ENCODE measurements around the gene SECTM1.

The SECTM1 gene

DNA sequence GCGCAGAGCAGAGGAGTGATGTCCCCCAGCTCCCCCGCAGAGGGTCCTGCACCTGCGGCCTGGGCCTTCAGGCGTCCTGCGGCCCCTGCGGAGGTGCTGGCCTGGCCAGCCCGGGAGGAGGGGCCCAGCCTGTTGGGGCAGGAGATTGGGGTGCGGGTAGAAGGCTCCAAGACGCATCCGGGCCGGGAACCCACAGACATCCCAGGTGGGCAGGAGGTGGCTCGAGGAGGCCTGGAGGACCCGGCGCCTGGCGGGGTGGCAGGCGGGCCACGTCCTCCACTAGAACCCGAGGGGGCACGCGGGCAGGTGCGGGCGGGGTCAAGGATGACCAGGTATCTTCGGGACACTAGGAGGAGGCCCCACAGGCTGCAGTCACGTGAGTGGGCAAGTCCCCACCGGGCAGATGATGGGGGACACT, 647 bp upstream of the SECTM1 start:
- no peaks in the 10 kb centered on the region for H3K27me3 ChIP-seq (ENCODE audit: control insufficient read depth, insufficient read depth, low read length)
- no peak overlapping the region for H2AFZ ChIP-seq
- peaks cover 12% of the 10 kb centered on the region for H3K4me1 ChIP-seq
- no peak overlapping the region for H3K4me3 ChIP-seq (ENCODE audit: low read depth, low read length)
- H3K9me3 ChIP-seq (ENCODE audit: control insufficient read depth, low read length): no peaks in the 10 kb centered on the region
- no peaks in the 10 kb centered on the region for H3K36me3 ChIP-seq (ENCODE audit: control insufficient read depth, insufficient read depth, low read length)
- no peak overlapping the region for H3K4me2 ChIP-seq (ENCODE audit: low read length)
- H3K9ac ChIP-seq: no peak overlapping the region
- TF ChIP-seq, protein P1, sequence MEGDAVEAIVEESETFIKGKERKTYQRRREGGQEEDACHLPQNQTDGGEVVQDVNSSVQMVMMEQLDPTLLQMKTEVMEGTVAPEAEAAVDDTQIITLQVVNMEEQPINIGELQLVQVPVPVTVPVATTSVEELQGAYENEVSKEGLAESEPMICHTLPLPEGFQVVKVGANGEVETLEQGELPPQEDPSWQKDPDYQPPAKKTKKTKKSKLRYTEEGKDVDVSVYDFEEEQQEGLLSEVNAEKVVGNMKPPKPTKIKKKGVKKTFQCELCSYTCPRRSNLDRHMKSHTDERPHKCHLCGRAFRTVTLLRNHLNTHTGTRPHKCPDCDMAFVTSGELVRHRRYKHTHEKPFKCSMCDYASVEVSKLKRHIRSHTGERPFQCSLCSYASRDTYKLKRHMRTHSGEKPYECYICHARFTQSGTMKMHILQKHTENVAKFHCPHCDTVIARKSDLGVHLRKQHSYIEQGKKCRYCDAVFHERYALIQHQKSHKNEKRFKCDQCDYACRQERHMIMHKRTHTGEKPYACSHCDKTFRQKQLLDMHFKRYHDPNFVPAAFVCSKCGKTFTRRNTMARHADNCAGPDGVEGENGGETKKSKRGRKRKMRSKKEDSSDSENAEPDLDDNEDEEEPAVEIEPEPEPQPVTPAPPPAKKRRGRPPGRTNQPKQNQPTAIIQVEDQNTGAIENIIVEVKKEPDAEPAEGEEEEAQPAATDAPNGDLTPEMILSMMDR (IDR thresholded peaks at IDR 0.05): no peak
- no peaks in the 10 kb centered on the region for H3K79me2 ChIP-seq
- no peak overlapping the region for H3K27ac ChIP-seq

DNA sequence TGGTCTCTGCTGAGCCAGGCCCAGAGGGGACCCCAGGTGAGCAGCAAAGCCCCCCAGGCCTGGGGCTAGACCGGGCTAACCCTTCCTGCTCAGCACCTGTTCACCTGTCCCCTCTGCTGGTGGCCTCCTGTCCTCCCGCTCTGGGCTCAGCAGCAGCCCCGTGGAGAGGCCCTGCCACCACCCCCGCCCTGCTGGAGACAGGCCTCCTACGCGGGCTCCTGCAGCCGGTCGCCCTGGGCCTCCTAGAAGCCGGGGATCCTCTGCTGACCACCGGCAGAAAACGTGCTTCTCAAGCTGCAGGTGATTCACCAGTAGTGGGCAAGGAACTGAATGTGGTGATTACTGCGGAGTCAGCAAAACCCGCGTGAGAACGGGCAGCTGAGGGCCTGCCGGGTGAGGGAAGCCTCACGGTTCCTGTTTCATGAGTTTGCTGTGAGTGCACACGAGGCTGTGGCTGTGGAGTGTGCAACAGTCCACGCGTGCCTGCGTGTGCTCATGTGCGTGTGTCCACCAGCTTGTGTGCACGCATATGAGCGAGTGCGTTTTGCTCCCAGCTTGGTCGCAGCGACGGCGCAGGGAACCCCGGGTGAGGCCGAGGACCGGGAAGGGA, 792 bp downstream of the SECTM1 start:
- Histone ChIP-seq H3K9ac (no peak overlapping the region), H3K4me1 (peaks cover 12% of the 10 kb centered on the region), H3K4me2 (ENCODE audit: low read length) (peak overlapping the region; percentile 76), H3K79me2 (no peaks in the 10 kb centered on the region), H3K9me3 (ENCODE audit: control insufficient read depth, low read length) (no peaks in the 10 kb centered on the region), H3K36me3 (ENCODE audit: control insufficient read depth, insufficient read depth, low read length) (no peaks in the 10 kb centered on the region), H3K27me3 (ENCODE audit: control insufficient read depth, insufficient read depth, low read length) (no peaks in the 10 kb centered on the region), H3K27ac (no peak overlapping the region), H2AFZ (peak overlapping the region; percentile 60), H3K4me3 (ENCODE audit: low read depth, low read length) (peak overlapping the region; percentile 59)
- TF ChIP-seq, protein P1 (IDR thresholded peaks at IDR 0.05): no peak

DNA sequence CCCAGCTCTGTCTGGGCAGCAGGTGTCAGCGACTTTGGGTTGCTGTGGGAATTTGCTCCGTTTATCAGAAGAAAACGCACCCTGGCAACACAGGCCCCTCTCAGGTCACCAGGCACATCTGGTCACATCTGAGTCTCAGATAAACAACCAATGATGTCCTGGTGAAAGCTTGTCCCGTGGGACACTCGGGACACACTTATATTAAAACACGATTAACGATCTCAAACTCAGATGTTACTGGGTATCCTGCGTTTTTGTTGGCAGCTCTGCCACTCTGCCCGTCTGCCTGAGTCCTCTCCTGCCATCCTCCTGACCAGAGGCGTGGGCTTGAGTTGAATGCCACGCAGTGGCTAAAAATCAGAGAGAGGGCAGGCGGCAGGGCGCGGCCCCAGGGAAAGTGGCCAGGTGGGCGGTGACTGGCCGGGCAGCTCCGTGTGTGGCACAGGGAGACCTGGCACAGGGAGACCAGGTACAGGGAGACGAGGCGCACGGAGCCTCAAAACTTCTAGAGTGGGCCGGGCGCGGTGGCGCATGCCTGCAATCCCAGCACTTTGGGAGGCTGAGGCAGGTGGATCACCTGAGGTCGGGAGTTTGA, 2.1 kb downstream of the SECTM1 start:
- TF ChIP-seq, protein P1 (IDR thresholded peaks at IDR 0.05): no peak
- no peak overlapping the region for H3K4me3 ChIP-seq (ENCODE audit: low read depth, low read length)
- H2AFZ ChIP-seq: no peak overlapping the region
- no peaks in the 10 kb centered on the region for H3K27me3 ChIP-seq (ENCODE audit: control insufficient read depth, insufficient read depth, low read length)
- no peak overlapping the region for H3K9ac ChIP-seq
- no peaks in the 10 kb centered on the region for H3K9me3 ChIP-seq (ENCODE audit: control insufficient read depth, low read length)
- H3K4me2 ChIP-seq (ENCODE audit: low read length): no peak overlapping the region
- H3K79me2 ChIP-seq: no peaks in the 10 kb centered on the region
- no peaks in the 10 kb centered on the region for H3K36me3 ChIP-seq (ENCODE audit: control insufficient read depth, insufficient read depth, low read length)
- H3K27ac ChIP-seq: no peak overlapping the region
- peaks cover 12% of the 10 kb centered on the region for H3K4me1 ChIP-seq

DNA sequence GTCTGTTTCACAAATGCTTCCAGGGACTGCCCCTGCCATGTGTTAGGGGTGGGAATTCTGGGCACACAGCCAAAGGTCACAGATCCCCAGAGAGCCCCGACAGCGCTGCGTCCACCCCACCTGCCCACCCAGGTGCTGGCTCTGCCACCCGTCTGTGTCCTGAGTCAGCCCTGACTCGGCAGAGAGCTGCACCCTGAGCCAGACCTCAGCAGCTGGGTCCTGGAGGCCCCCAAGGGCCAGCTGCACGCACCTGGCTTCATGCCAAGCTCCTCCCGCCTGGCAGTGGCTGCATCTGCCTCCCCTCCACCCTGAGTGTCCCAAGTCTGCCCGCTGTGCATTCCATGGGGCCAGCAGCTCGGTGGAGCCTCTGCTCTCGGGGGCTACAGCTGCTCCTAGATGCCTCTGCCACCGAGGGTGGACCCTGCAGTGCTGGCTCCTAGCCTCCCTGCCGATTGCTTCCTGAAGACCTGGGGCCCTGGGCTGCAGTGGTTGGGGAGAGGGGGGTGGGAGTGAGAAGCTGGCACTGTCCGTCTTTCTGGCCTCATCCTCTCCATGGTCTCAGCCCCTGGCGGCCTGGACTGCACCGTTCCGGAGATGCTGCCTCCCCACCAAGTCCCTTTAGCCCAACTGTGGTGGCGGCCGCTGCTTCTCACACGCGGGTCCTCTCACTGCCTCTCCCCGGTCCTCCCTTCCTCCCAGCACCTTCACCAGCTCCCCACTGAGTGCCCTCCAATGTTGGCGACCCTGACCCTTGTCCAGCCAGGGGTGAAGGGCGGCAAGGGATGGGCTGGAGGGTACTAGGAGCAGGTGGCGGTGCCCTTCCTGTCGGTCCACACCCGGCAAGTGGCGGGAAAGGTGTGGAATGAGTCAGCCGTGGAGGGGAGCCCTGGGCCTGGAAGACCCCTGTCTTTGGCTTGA, 3.0 kb downstream of the SECTM1 start:
- H3K27me3 ChIP-seq (ENCODE audit: control insufficient read depth, insufficient read depth, low read length): no peaks in the 10 kb centered on the region
- H3K27ac ChIP-seq: no peak overlapping the region
- H2AFZ ChIP-seq: no peak overlapping the region
- no peak overlapping the region for H3K4me3 ChIP-seq (ENCODE audit: low read depth, low read length)
- peaks cover 12% of the 10 kb centered on the region for H3K4me1 ChIP-seq
- H3K9me3 ChIP-seq (ENCODE audit: control insufficient read depth, low read length): no peaks in the 10 kb centered on the region
- no peaks in the 10 kb centered on the region for H3K79me2 ChIP-seq
- TF ChIP-seq, protein P1 (IDR thresholded peaks at IDR 0.05): no peak
- H3K4me2 ChIP-seq (ENCODE audit: low read length): no peak overlapping the region
- no peaks in the 10 kb centered on the region for H3K36me3 ChIP-seq (ENCODE audit: control insufficient read depth, insufficient read depth, low read length)
- no peak overlapping the region for H3K9ac ChIP-seq
